GM18519 (cell line): Measurements from ENCODE around the gene CLVS2.

ENCODE experiments used
- ATAC-seq: cut with Tn5 transposase; IDR thresholded peaks from one replicate; pipeline ENCODE4 v1.9.1; 2021; ENCODE audit warnings: mild to moderate bottlenecking, moderate library complexity; ENCODE audit not compliant: unreplicated experiment, low FRiP score

CLVS2 gene

GRCh38 chr6:123117145-123117908 lies 121.3 kb downstream of the CLVS2 start:
- no peak for ATAC-seq

GRCh38 chr6:123118811-123119210 lies 122.8 kb downstream of the CLVS2 start:
- ATAC-seq = no peak
